HepG2 (cell line): ENCODE data around the gene ST3GAL4.

Experiments
- ELF4 ChIP-seq: sonication (generic); formaldehyde crosslinking; IDR thresholded peaks from 2 replicates; pipeline ENCODE4 v1.5.0; 2020; ENCODE audit warnings: missing genetic modification reagents, mild to moderate bottlenecking, moderate library complexity, borderline replicate concordance
- MAFK ChIP-seq, 2 experiments: IDR thresholded peaks in 1 of 2; conservative IDR thresholded peaks in 1 of 2; 2 replicates each; pipeline ENCODE4 v1.6.1; 2011; ENCODE audit warnings: improper control_type of control experiment in 2 of 2, low read length in 2 of 2
- ZNF589 ChIP-seq: sonication (generic); formaldehyde crosslinking; conservative IDR thresholded peaks from 2 replicates; pipeline ENCODE4 v1.8.0; 2022; ENCODE audit warnings: mild to moderate bottlenecking, moderate library complexity, missing genetic modification reagents
- TF ChIP-seq, protein P1 (sequence below): sonication (generic); formaldehyde crosslinking; IDR thresholded peaks from 2 replicates; pipeline ENCODE4 v1.5.0; 2020; ENCODE audit warnings: mild to moderate bottlenecking, missing genetic modification reagents, moderate library complexity
- TF ChIP-seq, protein P2 (sequence below): sonication (generic); formaldehyde crosslinking; IDR thresholded peaks from 2 replicates; pipeline ENCODE4 v1.4.0; 2020; ENCODE audit warnings: missing genetic modification reagents
- TF ChIP-seq, protein P3 (sequence below): sonication (generic); formaldehyde crosslinking; IDR thresholded peaks from 2 replicates; pipeline ENCODE4 v1.5.1; 2020; ENCODE audit warnings: mild to moderate bottlenecking, missing genetic modification reagents, borderline replicate concordance

DNA sequence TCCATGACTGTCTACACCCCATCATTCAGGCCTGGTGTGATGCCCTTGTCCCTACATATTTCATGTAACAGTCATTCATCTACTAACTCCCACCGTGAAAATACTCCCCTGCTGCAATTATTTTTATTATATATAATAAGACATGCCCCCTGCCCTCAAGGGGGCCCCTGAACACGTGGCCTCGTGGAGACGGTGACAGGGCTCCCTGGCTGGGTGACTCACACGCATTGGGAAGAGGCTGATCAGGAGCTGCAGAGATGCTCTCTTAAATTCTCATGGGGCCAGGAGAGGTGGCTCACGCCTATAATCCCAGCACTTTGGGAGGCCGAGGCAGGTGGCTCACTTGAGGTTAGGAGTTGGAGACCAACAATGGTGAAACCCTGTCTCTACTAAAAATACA lies 88.6 kb downstream of the ST3GAL4 start:
- no peak for TF ChIP-seq MAFK (conservative IDR thresholded peaks at IDR 0.05 in 1 of 2, IDR thresholded peaks at IDR 0.05 in 1 of 2; ENCODE audit: low read length in 2 of 2)
- TF ChIP-seq, protein P1, sequence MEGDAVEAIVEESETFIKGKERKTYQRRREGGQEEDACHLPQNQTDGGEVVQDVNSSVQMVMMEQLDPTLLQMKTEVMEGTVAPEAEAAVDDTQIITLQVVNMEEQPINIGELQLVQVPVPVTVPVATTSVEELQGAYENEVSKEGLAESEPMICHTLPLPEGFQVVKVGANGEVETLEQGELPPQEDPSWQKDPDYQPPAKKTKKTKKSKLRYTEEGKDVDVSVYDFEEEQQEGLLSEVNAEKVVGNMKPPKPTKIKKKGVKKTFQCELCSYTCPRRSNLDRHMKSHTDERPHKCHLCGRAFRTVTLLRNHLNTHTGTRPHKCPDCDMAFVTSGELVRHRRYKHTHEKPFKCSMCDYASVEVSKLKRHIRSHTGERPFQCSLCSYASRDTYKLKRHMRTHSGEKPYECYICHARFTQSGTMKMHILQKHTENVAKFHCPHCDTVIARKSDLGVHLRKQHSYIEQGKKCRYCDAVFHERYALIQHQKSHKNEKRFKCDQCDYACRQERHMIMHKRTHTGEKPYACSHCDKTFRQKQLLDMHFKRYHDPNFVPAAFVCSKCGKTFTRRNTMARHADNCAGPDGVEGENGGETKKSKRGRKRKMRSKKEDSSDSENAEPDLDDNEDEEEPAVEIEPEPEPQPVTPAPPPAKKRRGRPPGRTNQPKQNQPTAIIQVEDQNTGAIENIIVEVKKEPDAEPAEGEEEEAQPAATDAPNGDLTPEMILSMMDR (CRISPR knock-in tag) = no peak
- TF ChIP-seq ELF4 = no peak
- TF ChIP-seq, protein P2, sequence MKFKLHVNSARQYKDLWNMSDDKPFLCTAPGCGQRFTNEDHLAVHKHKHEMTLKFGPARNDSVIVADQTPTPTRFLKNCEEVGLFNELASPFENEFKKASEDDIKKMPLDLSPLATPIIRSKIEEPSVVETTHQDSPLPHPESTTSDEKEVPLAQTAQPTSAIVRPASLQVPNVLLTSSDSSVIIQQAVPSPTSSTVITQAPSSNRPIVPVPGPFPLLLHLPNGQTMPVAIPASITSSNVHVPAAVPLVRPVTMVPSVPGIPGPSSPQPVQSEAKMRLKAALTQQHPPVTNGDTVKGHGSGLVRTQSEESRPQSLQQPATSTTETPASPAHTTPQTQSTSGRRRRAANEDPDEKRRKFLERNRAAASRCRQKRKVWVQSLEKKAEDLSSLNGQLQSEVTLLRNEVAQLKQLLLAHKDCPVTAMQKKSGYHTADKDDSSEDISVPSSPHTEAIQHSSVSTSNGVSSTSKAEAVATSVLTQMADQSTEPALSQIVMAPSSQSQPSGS (CRISPR knock-in tag) = no peak
- TF ChIP-seq, protein P3, sequence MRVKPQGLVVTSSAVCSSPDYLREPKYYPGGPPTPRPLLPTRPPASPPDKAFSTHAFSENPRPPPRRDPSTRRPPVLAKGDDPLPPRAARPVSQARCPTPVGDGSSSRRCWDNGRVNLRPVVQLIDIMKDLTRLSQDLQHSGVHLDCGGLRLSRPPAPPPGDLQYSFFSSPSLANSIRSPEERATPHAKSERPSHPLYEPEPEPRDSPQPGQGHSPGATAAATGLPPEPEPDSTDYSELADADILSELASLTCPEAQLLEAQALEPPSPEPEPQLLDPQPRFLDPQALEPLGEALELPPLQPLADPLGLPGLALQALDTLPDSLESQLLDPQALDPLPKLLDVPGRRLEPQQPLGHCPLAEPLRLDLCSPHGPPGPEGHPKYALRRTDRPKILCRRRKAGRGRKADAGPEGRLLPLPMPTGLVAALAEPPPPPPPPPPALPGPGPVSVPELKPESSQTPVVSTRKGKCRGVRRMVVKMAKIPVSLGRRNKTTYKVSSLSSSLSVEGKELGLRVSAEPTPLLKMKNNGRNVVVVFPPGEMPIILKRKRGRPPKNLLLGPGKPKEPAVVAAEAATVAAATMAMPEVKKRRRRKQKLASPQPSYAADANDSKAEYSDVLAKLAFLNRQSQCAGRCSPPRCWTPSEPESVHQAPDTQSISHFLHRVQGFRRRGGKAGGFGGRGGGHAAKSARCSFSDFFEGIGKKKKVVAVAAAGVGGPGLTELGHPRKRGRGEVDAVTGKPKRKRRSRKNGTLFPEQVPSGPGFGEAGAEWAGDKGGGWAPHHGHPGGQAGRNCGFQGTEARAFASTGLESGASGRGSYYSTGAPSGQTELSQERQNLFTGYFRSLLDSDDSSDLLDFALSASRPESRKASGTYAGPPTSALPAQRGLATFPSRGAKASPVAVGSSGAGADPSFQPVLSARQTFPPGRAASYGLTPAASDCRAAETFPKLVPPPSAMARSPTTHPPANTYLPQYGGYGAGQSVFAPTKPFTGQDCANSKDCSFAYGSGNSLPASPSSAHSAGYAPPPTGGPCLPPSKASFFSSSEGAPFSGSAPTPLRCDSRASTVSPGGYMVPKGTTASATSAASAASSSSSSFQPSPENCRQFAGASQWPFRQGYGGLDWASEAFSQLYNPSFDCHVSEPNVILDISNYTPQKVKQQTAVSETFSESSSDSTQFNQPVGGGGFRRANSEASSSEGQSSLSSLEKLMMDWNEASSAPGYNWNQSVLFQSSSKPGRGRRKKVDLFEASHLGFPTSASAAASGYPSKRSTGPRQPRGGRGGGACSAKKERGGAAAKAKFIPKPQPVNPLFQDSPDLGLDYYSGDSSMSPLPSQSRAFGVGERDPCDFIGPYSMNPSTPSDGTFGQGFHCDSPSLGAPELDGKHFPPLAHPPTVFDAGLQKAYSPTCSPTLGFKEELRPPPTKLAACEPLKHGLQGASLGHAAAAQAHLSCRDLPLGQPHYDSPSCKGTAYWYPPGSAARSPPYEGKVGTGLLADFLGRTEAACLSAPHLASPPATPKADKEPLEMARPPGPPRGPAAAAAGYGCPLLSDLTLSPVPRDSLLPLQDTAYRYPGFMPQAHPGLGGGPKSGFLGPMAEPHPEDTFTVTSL (CRISPR knock-in tag) = no peak
- TF ChIP-seq ZNF589 (CRISPR knock-in tag) = no peak
